Stimulated activated CD8-positive, alpha-beta memory T cell treated with anti-CD3 and anti-CD28 coated beads, Interleukin-4, amount 100 ng/mL, for 24 hours (primary cell): ENCODE data around the gene LRP6.
"Not testable (repeated sequence)": the region's sequence is repeated elsewhere in the genome, so short reads cannot be mapped to it uniquely, and the experiment has no call there.

ENCODE experiments used
- DNase-seq: peaks from one replicate; pipeline ENCODE4 v3.0.0-alpha.2; 2020; ENCODE audit warnings: low read depth

LRP6 gene

GRCh38 chr12:12265571-12266388, 1.1 kb downstream of the LRP6 start:
- no peak for DNase-seq

DNA sequence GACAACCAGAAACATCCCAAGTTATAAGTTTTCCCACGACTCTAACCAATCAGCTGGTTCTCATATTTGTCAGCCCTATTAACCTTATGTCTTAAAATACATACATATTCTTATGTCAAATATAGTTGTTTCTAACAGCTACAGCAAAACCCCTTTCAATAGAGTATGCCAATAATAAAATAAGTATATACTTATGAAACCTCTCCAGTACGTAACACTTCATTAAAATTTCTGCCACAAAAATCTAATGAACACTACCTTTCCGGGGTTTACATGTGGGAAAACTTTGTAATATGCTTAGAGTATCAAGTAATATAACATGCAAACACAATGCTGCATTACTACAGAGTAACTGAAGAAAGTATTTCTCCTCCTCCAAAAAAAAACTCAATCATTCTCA, 1.8 kb downstream of the LRP6 start:
- DNase-seq, result no peak

DNA sequence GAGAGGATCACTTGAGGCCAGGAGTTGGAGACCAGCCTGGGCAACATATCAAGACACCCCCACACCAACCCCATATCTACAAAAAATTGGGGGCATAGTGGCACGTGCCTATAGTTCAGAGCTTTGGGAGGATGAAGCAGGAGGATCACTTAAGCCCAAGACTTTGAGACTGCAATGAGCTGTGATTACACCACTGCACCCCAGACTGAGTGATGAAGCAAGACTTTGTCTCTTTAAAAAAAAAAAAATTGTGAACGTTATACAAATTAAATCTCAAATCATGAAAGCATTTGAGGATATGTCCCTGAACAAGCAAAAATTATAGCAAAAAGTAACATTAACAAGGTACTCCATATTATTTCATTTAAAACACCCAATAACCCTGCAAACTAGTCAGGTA, 2.9 kb downstream of the LRP6 start:
- no peak for DNase-seq

DNA sequence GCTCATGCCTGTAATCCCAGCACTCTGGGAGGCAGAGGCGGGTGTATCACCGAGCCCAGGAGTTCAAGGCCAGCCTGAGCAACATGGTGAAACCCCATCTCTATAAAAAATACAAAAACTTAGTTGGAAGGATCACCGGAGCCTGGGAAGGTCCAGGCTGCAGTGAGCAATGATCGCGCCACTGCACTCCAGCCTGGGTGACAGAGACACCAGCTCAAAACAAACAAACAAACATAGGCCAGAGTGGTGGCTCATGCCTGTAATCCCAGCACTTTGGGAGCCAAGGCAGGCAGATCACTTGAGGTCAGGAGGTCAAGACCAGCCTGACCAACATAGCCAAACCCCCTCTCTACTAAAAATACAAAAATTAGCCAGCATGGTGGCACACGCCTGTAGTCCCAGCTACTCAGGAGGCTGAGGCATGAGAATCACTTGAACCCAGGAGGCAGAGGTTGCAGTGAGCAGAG, 10.5 kb downstream of the LRP6 start:
- not testable (repeated sequence) for DNase-seq

DNA sequence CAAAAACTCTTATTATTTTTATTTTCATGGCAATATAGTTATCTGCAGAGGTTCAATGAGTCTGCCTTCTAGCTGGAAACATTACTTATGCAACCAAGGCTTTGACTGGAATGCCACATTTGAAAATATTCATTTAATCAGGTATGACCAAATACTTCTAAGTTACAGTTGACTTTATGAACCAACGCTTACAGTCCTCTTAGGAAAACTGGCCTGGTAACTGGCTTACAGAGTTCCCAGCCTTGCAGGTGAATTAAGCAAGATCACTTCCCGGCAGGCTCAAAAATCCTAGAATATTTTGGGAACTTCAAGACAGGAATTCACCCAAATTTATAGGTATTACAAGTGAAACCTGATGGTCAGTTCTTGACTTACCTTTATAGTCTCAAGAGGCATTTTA, 12.3 kb downstream of the LRP6 start:
- DNase-seq, result no peak

DNA sequence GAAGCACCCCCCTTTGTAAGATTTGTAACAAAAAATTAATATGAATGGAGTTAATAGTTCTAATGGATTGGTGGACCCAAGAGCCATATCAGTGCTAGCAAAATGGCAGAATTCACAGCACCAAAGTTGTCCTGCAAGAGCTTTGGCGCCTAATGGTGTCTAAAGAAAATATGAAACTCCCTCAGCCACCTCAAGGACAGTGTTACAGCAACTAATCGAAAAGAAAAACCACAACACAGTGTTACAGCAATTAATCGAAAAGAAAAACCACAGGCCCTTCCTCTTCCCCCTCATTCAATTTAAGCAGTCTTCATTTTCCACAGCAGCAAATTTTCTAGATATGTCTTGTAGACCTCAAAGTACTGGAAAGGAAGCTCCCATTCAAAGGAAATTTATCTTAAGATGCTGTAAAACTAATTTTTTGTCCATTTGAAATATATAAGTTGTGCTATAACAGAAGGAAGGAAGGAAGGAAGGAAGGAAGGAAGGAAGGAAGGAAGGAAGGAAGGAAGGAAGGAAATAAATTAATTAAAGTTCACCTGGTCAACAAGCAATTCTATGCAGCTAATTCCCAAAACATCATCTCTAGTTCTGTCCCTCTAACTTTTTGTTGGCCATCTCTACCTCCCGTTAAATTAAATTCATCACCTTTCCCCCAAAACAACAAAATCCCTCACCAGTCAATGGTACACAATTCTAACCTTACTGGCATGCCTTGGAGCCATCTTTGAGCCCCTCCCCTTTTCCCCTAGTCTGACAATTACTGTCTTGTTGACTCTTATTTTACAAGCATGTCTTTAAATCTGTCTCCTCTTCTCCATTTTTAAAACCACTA, 17.4 kb downstream of the LRP6 start:
- DNase-seq, result no peak

DNA sequence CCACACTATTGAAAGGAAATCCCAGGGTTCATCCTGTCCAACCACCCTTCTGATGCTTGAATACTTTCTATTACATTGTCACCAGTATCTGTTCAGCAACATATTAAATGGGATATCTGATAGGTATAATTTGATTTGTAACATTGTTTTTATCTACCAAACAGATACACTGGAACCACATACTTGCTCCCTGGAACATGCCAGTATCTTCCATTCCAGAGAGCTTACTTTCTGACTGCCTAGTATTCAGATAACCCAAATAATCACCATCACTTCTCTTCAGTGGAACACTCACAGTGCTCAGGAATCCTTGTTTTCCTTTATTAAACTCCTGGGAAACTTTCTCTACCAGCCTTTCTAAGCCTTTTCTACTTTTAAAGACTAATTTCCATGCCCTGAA, 19.3 kb downstream of the LRP6 start:
- DNase-seq, result no peak

GRCh38 chr12:12244341-12244740, 22.5 kb downstream of the LRP6 start:
- DNase-seq, result no peak

DNA sequence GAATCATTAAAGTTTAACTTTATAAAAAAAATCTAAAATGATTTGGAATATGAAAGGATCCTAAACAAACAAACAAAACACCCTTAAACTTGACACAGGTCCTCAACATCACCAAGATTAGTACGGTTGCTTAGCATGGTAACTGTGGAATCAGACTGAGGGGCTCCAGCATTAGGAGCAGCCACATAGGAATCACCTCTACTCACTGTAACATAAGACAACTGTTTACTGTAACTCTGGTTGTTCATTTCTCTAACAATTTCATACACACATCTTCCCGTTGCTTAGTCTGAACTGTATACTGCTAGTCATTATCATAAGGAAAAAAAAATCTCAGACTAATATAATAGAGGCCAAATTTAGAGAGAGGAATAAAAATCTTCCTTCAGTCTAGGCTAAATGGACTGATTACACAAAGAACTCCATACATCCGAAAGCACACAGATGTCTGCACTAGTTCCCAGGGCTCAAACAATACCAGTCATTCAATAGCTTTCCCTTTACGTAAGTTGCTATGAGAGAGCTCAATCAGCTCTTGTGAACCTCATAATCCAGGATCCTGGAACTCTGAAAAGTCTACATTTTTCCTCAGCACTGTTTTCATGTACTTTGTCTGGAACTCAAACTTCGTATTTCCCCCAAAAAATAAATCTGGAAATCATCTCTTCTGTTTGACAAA, 26.0 kb downstream of the LRP6 start:
- DNase-seq, result no peak

DNA sequence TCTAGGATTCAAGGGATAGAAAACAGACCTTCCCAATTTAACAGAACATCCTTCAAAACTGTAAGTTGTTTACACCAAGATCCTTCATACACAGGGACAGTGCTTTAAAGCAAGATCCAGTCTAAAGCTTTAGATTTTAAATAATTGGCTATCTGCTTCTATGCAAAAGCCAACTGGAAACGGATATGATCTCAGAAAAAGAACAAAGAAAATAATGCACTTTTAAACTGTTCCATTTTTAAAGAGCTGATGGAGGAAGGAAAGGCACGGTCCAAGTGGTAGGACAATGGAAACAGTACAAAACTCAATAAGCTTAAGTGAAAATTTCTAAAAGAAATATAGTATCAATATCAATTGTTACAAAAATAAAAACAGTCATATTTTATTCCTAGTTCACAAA, 27.7 kb downstream of the LRP6 start:
- no peak for DNase-seq

DNA sequence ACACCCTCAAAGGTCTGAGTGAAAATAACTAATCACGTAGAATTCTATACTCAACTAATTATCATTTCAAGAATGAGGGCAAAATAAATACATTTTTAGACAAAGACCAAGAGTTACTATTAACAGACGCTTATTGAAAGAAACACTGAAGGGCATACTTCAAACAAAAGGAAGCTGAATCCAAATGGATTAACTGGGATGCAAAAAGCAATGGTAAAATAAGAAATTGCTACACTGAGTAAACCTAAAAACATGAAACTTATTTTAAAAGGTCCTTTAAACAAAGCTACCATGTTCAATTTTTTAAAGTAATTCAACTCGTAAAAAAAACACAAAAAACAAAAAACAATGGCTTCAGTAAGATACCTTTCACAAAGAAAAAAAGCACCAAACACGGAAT, 28.2 kb downstream of the LRP6 start:
- DNase-seq, result no peak

GRCh38 chr12:12236896-12237295, 29.9 kb downstream of the LRP6 start:
- no peak for DNase-seq

DNA sequence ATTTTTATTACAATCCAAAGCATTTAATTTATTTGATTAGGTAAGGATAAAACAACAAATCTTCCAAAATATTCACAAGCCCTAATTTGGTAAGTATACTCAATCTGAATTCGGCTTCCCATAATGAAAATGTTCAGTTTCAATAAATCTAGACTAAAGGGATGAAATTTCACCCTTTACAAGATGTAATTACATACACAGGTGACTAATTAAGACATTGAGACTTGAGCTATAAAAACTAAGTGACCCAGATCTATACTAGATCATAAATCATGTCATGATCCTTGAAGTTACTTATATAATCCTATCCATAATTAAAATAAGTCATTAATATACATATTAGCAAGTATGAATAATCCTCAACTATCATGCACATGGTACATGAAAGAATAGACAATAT, 36.6 kb downstream of the LRP6 start:
- no peak for DNase-seq

GRCh38 chr12:12229556-12230092, 37.2 kb downstream of the LRP6 start:
- DNase-seq, result no peak

DNA sequence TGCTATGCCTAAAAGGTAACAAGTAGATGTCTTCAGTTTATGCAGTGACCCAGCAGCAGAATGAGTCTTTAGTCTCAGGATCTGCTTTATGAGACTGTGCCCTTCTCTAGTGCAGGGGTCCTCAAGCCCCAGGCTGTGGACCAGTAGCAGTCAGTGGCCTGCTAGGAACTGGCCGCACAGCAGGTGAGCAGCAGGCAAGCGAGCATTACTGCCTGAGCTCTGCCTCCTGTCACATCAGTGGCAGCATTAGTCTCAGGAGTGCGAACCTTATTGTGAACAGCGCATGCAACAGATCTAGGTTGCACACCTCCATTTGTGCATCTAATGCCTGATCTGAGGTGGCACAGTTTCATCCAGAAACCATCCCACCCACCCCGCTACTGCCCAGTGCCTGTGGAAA, 38.4 kb downstream of the LRP6 start:
- no peak for DNase-seq

DNA sequence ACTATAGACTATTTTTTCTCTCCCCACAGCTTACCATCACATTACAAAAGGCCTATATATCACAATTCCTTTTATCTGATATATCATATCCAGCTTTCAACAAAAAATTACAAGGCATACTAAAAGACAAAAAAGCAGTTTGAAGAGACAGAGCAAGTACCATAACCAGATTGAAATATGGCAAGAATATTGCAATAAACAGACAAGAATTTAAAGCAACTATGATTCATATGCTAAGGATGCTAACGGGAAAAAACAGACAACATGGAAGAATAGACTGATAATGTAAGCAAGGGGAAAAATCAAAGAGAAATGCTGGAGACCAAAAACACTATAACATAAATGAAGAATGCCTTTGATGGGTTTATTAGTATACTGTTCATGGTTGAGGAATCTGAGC, 40.7 kb downstream of the LRP6 start:
- no peak for DNase-seq

DNA sequence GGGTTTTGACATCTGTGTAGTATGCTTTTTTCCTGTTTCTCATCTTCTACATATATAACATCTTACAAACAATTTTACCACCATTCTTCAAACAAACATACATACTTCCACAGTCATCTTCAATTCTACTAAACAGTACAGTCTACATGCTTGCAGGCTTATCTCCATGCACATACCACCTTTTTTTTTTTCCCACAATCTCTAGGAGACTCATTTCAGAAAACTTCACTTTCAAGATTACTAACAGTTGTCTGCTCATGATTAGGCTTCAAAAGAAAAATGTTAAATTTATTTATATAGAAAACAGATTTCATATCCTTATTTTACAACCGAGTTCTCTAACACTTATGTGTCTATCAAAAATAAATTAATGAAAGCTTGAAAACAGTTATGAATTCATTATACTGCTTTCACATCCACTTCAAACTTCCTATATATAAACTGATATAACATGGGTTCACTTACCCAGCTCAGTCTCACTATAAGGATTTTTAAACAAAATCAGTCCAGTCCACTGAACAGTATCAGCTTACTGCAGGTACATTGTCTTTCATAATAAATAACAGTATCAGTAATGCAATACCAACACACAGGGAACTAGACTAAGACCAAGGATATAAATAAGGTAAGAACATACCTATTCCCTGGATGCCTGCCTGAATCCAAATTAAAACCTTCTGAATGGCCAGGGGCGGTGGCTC, 42.5 kb downstream of the LRP6 start:
- no peak for DNase-seq

- DNase-seq, result no peak
Observed at GRCh38 chr12:12221560-12221959, 45.3 kb downstream of the LRP6 start.

- no peak for DNase-seq
Observed at GRCh38 chr12:12219664-12220063, 47.2 kb downstream of the LRP6 start.

DNA sequence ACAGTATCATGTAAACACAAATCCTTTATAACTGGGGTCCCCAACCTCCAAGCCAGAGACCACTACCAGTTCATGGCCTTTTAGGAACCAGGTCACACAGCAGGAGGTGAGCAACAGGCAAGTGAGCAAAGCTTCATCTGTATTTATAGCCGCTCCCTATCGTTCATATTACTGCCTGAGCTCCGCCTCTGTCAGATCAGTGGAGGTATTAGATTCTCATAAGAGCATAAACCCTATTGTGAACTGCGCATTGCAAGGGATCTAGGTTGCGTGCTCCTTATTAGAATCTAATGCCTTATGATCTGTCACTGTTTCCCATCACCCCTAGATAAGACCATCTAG, 49.9 kb downstream of the LRP6 start:
- no peak for DNase-seq

DNA sequence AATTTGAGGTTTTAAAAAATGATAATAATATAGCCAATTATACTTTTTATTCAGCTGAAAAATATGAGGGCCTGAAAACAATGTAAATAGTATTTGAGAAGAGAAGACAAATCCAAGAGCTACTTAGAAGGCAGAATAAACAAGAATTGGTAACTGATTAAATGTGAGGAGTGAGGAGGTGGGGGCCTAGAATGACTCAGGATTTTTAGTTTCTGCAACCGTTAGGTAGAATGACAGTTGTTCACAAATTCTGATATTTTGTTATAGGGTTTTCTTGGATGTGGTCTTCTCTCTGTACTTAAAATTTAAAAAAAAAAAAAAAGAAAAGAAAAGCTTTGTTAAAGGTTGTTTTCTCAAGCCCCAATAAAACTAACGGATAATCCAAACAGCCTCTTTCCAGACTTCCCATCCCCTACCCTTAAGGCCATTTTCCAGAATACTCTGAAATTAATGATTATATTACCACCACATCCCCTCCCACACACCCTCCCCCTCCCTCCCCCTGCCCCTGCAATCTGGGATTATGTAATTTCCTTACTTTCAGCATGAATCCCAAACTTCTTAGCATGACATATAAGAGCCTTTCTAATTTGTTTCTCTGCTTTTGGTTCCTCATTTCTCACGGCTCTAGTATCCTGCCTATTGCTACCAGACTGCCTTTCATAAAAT, 50.4 kb downstream of the LRP6 start:
- no peak for DNase-seq
